DOHH2 (cell line): Measurements from ENCODE around the gene HDAC6.

Experiments used
- CTCF ChIP-seq: fragments of 200-600 bp; sonication (generic); IDR thresholded peaks from one replicate; pipeline ENCODE4 v1.5.1; 2014; ENCODE audit warnings: antibody characterized with exemption, mild to moderate bottlenecking, low read depth, low read length; ENCODE audit not compliant: poor library complexity, severe bottlenecking
- EZH2phosphoT487 ChIP-seq: fragments of 200-600 bp; sonication (generic); IDR thresholded peaks from 2 replicates; pipeline ENCODE4 v1.6.1; 2017; ENCODE audit warnings: borderline replicate concordance, mild to moderate bottlenecking, antibody characterized with exemption, low read length, moderate library complexity, mixed read lengths

GRCh38 chrX:48785540-48786214, 16.2 kb upstream of the HDAC6 start:
- TF ChIP-seq CTCF = no peak
- no peak for TF ChIP-seq EZH2phosphoT487
